HG03066 (cell line): Measurements from ENCODE around the gene FSTL4.
"Not testable (repeated sequence)": the region's sequence is repeated elsewhere in the genome, so short reads cannot be mapped to it uniquely, and the experiment has no call there.

ENCODE experiments used
- ATAC-seq: cut with Tn5 transposase; IDR thresholded peaks from one replicate; pipeline ENCODE4 v1.9.1; 2021; ENCODE audit warnings: low read depth; ENCODE audit not compliant: unreplicated experiment

Gene FSTL4

GRCh38 chr5:133460172-133460758 lies 152.1 kb downstream of the FSTL4 start:
- no peak for ATAC-seq

GRCh38 chr5:133459474-133460160 lies 152.7 kb downstream of the FSTL4 start:
- ATAC-seq: no peak

- ATAC-seq: no peak
Observed at GRCh38 chr5:133458435-133458834, 153.9 kb downstream of the FSTL4 start.

GRCh38 chr5:133457439-133458355 lies 154.6 kb downstream of the FSTL4 start:
- ATAC-seq: no peak

- ATAC-seq: no peak
Observed at GRCh38 chr5:133456933-133457402, 155.4 kb downstream of the FSTL4 start.

- no peak for ATAC-seq
Observed at GRCh38 chr5:133455676-133456075, 156.7 kb downstream of the FSTL4 start.

- no peak for ATAC-seq
Observed at GRCh38 chr5:133454442-133454841, 157.9 kb downstream of the FSTL4 start.

- ATAC-seq: no peak
Observed at GRCh38 chr5:133453831-133454230, 158.5 kb downstream of the FSTL4 start.

GRCh38 chr5:133453084-133453780 lies 159.1 kb downstream of the FSTL4 start:
- no peak for ATAC-seq

- no peak for ATAC-seq
Observed at GRCh38 chr5:133451926-133452325, 160.4 kb downstream of the FSTL4 start.

- no peak for ATAC-seq
Observed at GRCh38 chr5:133450286-133450685, 162.1 kb downstream of the FSTL4 start.

- ATAC-seq: no peak
Observed at GRCh38 chr5:133449181-133449580, 163.2 kb downstream of the FSTL4 start.

- ATAC-seq: no peak
Observed at GRCh38 chr5:133446440-133446839, 165.9 kb downstream of the FSTL4 start.

GRCh38 chr5:133445744-133446143 lies 166.6 kb downstream of the FSTL4 start:
- no peak for ATAC-seq

- not testable (repeated sequence) for ATAC-seq
Observed at GRCh38 chr5:133445204-133445603, 167.1 kb downstream of the FSTL4 start.

- no peak for ATAC-seq
Observed at GRCh38 chr5:133444711-133445110, 167.6 kb downstream of the FSTL4 start.

- ATAC-seq: no peak
Observed at GRCh38 chr5:133441166-133441815, 171.1 kb downstream of the FSTL4 start.

GRCh38 chr5:133440467-133441115 lies 171.8 kb downstream of the FSTL4 start:
- no peak for ATAC-seq

- ATAC-seq: no peak
Observed at GRCh38 chr5:133439859-133440258, 172.5 kb downstream of the FSTL4 start.

GRCh38 chr5:133438487-133438886 lies 173.9 kb downstream of the FSTL4 start:
- no peak for ATAC-seq
